Prostate gland (tissue), 2 donors: Measurements from ENCODE around the gene PRMT9.

ENCODE experiments used
- CTCF ChIP-seq, 4 experiments: fragments of 200-600 bp in 2 of 4; fragments of 450-650 bp in 2 of 4; sonication (generic) in 2 of 4; IDR thresholded peaks; 1 replicate in 3 of 4; 2 replicates in 1 of 4; pipeline ENCODE4 v1.5.1; 2016 to 2019; ENCODE audit warnings: antibody characterized with exemption in 4 of 4, mild to moderate bottlenecking in 2 of 4, moderate library complexity in 2 of 4
- POLR2A ChIP-seq: fragments of 450-650 bp; IDR thresholded peaks from one replicate; pipeline ENCODE4 v1.6.1; 2016; ENCODE audit warnings: antibody characterized with exemption, mild to moderate bottlenecking
- POLR2AphosphoS5 ChIP-seq: sonication (generic); formaldehyde crosslinking; IDR thresholded peaks from one replicate; pipeline ENCODE4 v1.6.1; 2017; ENCODE audit warnings: antibody characterized with exemption

DNA sequence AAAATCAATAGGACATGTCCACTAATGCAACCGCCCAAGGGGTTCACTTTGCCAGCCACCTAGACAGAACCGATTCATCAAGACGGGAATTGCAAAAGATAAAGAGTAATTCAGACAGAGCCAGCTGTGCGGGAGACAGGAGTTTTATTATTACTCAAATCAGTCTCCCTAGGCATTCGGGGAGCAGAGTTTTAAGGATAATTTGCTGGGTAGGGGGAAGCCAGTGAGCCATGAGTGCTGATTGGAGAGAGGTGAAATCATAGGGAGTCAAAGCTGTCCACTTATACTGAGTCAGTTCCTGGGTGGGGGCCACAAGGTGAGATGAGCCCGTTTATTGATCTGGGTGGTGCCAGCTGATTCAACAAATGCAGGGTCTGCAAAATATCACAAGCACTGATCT, 58.2 kb downstream of the PRMT9 start:
- TF ChIP-seq CTCF (IDR thresholded peaks at IDR 0.05) (no peak), POLR2A (no peak), POLR2AphosphoS5 (no peak)
